GM21526 (cell line): Measurements from ENCODE around the gene STAT3.
"Not testable (repeated sequence)": the region's sequence is repeated elsewhere in the genome, so short reads cannot be mapped to it uniquely, and the experiment has no call there.

ENCODE experiments used
- ATAC-seq: cut with Tn5 transposase; IDR thresholded peaks from one replicate; pipeline ENCODE4 v1.9.1; 2021; ENCODE audit warnings: moderate library complexity; ENCODE audit not compliant: unreplicated experiment, low FRiP score

STAT3 gene

DNA sequence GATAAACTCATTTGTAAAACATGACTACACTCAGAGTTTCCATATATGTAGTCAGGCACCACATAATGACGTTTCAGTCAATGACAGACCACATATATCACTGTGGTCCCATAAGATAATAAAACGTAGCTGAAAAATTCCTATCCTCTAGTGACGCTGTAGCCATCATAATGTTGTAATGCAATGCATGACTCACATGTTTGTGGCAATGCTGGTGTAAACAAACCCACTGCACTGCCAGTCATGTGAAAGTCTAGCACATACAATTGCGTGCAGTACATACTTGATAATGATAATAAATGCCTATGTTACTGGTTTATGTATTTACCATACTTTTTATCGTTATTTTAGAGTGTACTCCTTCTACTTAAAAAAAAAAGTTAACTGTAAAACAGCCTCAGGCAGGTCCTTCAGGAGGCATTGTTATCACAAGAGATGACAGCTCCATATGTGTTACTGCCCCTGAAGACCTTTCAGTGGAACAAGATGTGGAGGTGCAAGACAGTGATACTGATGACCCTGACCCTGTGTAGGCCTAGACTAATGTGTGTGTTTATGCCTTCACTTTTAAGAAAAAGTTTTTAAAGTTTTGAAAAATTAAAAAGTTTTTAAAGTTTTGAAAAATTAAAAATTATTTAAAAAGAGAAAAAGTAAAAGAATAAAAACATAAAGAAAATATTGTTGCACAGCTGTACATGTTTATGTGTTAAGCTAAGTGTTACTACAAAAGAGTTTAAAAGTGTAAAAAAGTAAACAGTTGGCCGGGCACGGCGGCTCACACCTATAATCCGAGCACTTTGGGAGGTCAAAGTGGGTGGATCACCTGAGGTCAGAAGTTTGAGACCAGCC lies 121.1 kb downstream of the STAT3 start:
- no peak for ATAC-seq

DNA sequence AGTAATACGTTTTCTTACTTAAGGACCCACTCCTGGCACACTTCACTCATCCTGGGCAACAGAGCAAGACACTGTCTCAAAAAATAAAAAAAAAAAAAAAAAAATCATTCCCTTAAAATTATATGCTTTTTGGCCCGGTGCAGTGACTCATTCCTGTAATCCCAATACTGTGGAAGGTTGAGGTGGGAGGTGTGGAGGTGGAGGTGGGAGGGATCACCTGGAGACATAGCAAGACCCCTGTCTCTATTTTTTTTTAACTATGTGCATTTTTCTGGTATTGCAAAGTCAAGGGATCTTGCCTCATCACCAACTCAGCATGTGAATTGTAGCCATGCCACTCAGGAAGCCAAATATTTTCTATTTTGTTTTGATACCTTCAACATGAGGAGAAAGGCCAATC lies 121.8 kb downstream of the STAT3 start:
- ATAC-seq = no peak

DNA sequence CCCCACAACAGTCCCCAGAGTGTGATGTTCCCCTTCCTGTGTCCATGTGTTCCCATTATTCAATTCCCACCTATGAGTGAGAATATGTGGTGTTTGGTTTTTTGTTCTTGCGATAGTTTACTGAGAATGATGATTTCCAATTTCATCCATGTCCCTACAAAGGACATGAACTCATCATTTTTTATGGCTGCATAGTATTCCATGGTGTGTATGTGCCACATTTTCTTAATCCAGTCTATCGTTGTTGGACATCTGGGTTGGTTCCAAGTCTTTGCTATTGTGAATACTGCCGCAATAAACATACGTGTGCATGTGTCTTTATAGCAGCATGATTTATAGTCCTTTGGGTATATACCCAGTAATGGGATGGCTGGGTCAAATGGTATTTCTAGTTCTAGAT lies 123.9 kb downstream of the STAT3 start:
- ATAC-seq = not testable (repeated sequence)
